Panc1 (cell line): Measurements from ENCODE around the gene PPP1R18. TPM values are rescaled to one million over a fixed set of nuclear protein-coding genes. Genes with fewer than 3 reads are reported as not detected.

Source experiments
- ATAC-seq: fragments of 200-7000 bp; cut with Tn5 transposase; 2 replicates; pipeline ENCODE4 v1.9.1; 2020; ENCODE audit warnings: mild to moderate bottlenecking, moderate library complexity
- BruUV-seq: library from RNA; stranded (reverse); fragments of 400-500 nt; replicated peaks from 2 replicates; lab custom pipeline; 2021; lab: Mats Ljungman, UMichigan
- CTCF ChIA-PET: fragments of 300-600 bp; sonication (Branson Sonifier 250); formaldehyde crosslinking; loops from one replicate; lab custom pipeline; 2022; ENCODE audit warnings: antibody characterized with exemption; lab: Charles Lee
- POLR2A ChIA-PET: fragments of 300-600 bp; sonication (Branson Sonifier 250); formaldehyde crosslinking; loops from one replicate; lab custom pipeline; 2022; ENCODE audit warnings: antibody characterized with exemption; lab: Charles Lee
- DNase-seq: peaks from one replicate; pipeline ENCODE4 v3.0.0-alpha.2; 2010; ENCODE audit warnings: low read depth, low spot score
- H3K27ac ChIP-seq: 2 replicates; pipeline ENCODE4 v1.5.1; 2011; ENCODE audit warnings: mild to moderate bottlenecking, low read length, inconsistent platforms
- H3K27me3 ChIP-seq: fragments of 200-500 bp; sonication (Bioruptor generic); 2 replicates; pipeline ENCODE4 v1.6.0; 2014; ENCODE audit warnings: low read length, inconsistent platforms; ENCODE audit not compliant: control insufficient read depth, insufficient read depth
- H3K36me3 ChIP-seq: fragments of 200-500 bp; sonication (Bioruptor generic); 2 replicates; pipeline ENCODE4 v1.5.1; 2014; ENCODE audit warnings: inconsistent platforms, mild to moderate bottlenecking, low read length, moderate library complexity; ENCODE audit not compliant: control insufficient read depth, insufficient read depth
- H3K4me1 ChIP-seq: 2 replicates; pipeline ENCODE4 v1.5.1; 2011; ENCODE audit warnings: inconsistent platforms, mild to moderate bottlenecking, low read length, moderate library complexity; ENCODE audit not compliant: control insufficient read depth, insufficient read depth
- H3K4me3 ChIP-seq, 2 experiments: 2 replicates each; pipeline ENCODE4 v1.5.1; 2011 to 2012; ENCODE audit warnings: low read depth in 2 of 2, low read length in 2 of 2, mild to moderate bottlenecking in 2 of 2, inconsistent platforms in 1 of 2, moderate library complexity in 1 of 2
- H3K9me3 ChIP-seq: fragments of 200-500 bp; sonication (Bioruptor generic); 2 replicates; pipeline ENCODE4 v1.5.1; 2014; ENCODE audit warnings: low read depth, mild to moderate bottlenecking, inconsistent platforms, low read length, moderate library complexity; ENCODE audit not compliant: control insufficient read depth, insufficient read depth
- POLR2AphosphoS5 ChIP-seq: IDR thresholded peaks from 2 replicates; pipeline ENCODE4 v1.6.1; 2012; ENCODE audit warnings: mild to moderate bottlenecking, low read depth, low read length, moderate library complexity
- REST ChIP-seq, 2 experiments: IDR thresholded peaks; 2 replicates each; pipeline ENCODE4 v1.6.1; 2011 to 2012; ENCODE audit warnings: low read depth in 2 of 2, control low read depth in 1 of 2, low read length in 1 of 2, mild to moderate bottlenecking in 1 of 2, moderate library complexity in 1 of 2; ENCODE audit not compliant: insufficient read depth in 1 of 2
- SIN3A ChIP-seq: IDR thresholded peaks from 2 replicates; pipeline ENCODE4 v1.6.1; 2012; ENCODE audit warnings: low read depth, mild to moderate bottlenecking, low read length, moderate library complexity, borderline replicate concordance; ENCODE audit not compliant: insufficient read depth
- TCF7L2 ChIP-seq: IDR thresholded peaks from 2 replicates; pipeline ENCODE4 v1.6.1; 2011; ENCODE audit warnings: mild to moderate bottlenecking, low read depth, low read length, inconsistent platforms
- in situ Hi-C: cut with HindIII; loops from 2 replicates; pipeline ENCODE4 v1.10.0; 2016; ENCODE audit warnings: low sequenced_read_pairs, low pct_unique_long_range_greater_than_20kb
- intact Hi-C: fragments of 100-400 bp; cut with micrococcal nuclease; formaldehyde crosslinking; loops from one replicate; pipeline ENCODE4 v1.10.0; 2022; ENCODE audit not compliant: unreplicated experiment
- total RNA-seq: library from RNA; stranded (reverse); gene quantifications from one replicate; pipeline ENCODE4 v1.2.1, GENCODE V29; 2021; ENCODE audit not compliant: unreplicated experiment
- TF ChIP-seq, protein P1 (sequence below): fragments of 450-650 bp; IDR thresholded peaks from 2 replicates; pipeline ENCODE4 v1.5.1; 2017; ENCODE audit warnings: mild to moderate bottlenecking

Gene PPP1R18
- total RNA-seq, 1 experiment from 2014 or later: 55.3 TPM

GRCh38 chr6:30691208-30691847 lies 4.9 kb upstream of the PPP1R18 start:
- no peaks in the 10 kb centered on the region for H3K9me3 ChIP-seq
- BruUV-seq: no TSS peak
- in situ Hi-C loops: no loop called here

GRCh38 chr6:30690403-30691207 lies 4.2 kb upstream of the PPP1R18 start, which contains the start of gene NRM:
NRM (minus strand) TSS chr6:30690984; CDS start chr6:30690974, 10 bp downstream.
- CTCF ChIA-PET: interaction anchor here (0.6 kb wide), 1 partner anchor 502 kb away, joined by 6 read pairs; no protein-coding TSS in a partner anchor
- TF ChIP-seq TCF7L2 (no peak), POLR2AphosphoS5 (peak; percentile 48; the same call in 1 of the 2 replicates), SIN3A (peak; percentile 69; the same call in 1 of the 2 replicates)
- no peaks in the 10 kb centered on the region for H3K36me3 ChIP-seq
- peak within 1 kb of the TSS; percentile 56 to 86 for H3K4me3 ChIP-seq
- BruUV-seq: no TSS peak
- H3K9me3 ChIP-seq: no peaks in the 10 kb centered on the region
- intact Hi-C loops (no loop called here), in situ Hi-C loops (no loop called here)
- peak within 1 kb of the TSS; percentile 87 for H3K27ac ChIP-seq
- POLR2A ChIA-PET: interaction anchor here (0.9 to 1.1 kb wide), 3 partner anchors 18 to 31 kb away, joined by 4 to 5 read pairs (median 4); partner anchors contain the start of genes DHX16 and MDC1
- peaks cover 33% of the 10 kb centered on the region for H3K4me1 ChIP-seq
- no peaks in the 10 kb centered on the region for H3K27me3 ChIP-seq
- DNase-seq (peak; percentile 55), ATAC-seq (peak; percentile 78)

More at GRCh38 chr6:30691208-30691847, 4.9 kb upstream of the PPP1R18 start:
- ChIA-PET CTCF (interaction anchor here (0.6 to 0.7 kb wide), 2 partner anchors 22 to 38 kb away, joined by 3 to 5 read pairs; no protein-coding TSS in a partner anchor), POLR2A (interaction anchor here (0.6 to 1.1 kb wide), 5 partner anchors 10 to 53 kb away, joined by 4 to 9 read pairs (median 5); partner anchors contain the start of genes DHX16 and MDC1)
- H3K36me3 ChIP-seq: no peaks in the 10 kb centered on the region
- peak overlapping the region; percentile 80 for H3K27ac ChIP-seq
- intact Hi-C loops: no loop called here
- peaks cover 28% of the 10 kb centered on the region for H3K4me1 ChIP-seq
- TF ChIP-seq, protein P1, sequence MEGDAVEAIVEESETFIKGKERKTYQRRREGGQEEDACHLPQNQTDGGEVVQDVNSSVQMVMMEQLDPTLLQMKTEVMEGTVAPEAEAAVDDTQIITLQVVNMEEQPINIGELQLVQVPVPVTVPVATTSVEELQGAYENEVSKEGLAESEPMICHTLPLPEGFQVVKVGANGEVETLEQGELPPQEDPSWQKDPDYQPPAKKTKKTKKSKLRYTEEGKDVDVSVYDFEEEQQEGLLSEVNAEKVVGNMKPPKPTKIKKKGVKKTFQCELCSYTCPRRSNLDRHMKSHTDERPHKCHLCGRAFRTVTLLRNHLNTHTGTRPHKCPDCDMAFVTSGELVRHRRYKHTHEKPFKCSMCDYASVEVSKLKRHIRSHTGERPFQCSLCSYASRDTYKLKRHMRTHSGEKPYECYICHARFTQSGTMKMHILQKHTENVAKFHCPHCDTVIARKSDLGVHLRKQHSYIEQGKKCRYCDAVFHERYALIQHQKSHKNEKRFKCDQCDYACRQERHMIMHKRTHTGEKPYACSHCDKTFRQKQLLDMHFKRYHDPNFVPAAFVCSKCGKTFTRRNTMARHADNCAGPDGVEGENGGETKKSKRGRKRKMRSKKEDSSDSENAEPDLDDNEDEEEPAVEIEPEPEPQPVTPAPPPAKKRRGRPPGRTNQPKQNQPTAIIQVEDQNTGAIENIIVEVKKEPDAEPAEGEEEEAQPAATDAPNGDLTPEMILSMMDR: no peak
- TF ChIP-seq POLR2AphosphoS5 (no peak), TCF7L2 (no peak), REST (IDR thresholded peaks at IDR 0.05; ENCODE audit: insufficient read depth in 1 of 2, low read depth in 2 of 2, low read length in 1 of 2) (no peak), SIN3A (no peak)
- DNase-seq (no peak), ATAC-seq (no peak)
- H3K27me3 ChIP-seq: no peaks in the 10 kb centered on the region
- peak overlapping the region; percentile 56 to 86 for H3K4me3 ChIP-seq
